NOMO-1 (cell line): ENCODE data around the gene DNAJB14.

Experiments
- DNase-seq, 2 experiments: peaks; one replicate each; lab custom pipeline; 2025; ENCODE audit not compliant: unreplicated experiment in 2 of 2; lab: John Stamatoyannopoulos, UW

The DNAJB14 gene

DNA sequence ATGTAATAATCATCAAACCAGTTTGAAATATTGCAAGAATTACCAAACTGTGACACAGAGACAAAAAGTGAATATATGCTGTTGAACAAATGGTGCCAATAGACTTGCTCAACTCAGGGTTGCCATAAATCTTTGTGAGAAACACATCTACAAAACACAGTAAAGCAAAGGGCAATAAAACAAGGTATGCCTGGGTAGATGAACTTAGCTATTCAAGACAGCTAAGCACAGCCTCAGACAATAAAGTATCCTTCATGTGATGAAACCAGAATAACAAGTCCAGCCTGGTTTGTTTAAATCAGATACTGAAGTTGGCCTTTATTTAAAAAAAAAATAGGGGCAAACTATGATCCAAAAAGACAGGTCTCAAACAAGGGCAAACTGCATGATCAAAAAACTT is 71.3 kb downstream of the DNAJB14 start:
- no peak for DNase-seq

DNA sequence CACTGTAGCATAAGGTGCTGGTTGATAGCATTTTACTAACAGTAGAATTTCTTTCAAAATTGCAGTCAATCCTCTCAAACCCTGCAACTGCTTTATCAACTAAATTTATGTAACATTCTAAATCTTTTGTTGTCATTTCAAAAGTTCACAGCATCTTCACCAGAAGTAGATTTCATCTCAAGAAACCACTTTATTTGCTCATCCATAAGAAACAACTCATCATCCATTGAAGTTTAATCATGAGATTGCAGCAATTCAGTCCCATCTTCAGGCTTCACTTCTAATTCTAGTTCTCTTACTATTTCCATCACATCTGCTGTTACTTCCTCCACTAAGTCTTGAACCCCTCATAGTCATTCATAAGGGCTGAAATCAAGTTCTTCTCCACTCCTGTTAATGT is 73.8 kb downstream of the DNAJB14 start:
- DNase-seq: no peak

DNA sequence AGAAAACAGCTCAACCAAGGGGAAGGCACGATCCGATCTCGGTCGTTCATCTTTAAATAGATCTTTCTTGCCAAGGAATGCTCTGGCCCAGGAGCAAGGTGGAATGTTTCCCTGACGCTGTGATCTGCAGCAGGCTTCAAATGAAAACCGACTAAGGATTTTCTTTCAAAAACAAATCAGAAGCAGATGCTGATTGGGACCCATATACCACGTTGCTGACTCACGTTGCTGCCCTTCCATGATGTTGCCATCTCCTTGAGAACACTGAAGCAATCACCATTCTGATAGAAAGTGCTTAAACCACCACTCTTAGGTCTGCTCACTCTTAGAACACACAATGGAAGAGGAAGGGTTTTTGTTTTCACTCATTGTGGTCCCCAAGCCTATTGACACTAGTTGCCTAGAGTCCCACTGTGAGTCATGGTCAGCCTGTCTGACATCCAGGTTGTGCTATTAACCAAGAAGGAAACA is 78.3 kb downstream of the DNAJB14 start:
- DNase-seq: no peak

- no peak for DNase-seq
Observed at GRCh38 chr4:99863804-99864203, 82.6 kb downstream of the DNAJB14 start.

GRCh38 chr4:99861120-99861905 is 85.1 kb downstream of the DNAJB14 start:
- DNase-seq: peak; percentile 20 to 40

DNA sequence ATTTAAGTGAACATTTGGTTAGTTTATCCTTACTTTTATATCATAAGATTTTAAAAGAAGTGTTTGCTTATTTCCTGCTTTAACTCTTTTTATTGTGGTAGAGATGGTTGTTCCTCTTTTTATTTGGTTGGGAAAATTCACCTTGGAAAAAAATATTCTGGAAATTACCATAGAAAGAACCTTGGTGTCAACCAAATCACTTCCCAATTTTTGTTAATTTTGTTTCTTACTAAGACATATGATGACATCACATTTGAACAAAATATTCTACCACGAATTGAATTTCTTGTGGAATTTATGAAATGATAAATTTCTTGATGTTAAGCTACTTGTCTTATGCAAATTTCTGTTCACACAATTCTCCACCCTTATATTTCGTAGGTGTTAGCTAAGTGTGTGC is 85.9 kb downstream of the DNAJB14 start:
- DNase-seq: no peak

DNA sequence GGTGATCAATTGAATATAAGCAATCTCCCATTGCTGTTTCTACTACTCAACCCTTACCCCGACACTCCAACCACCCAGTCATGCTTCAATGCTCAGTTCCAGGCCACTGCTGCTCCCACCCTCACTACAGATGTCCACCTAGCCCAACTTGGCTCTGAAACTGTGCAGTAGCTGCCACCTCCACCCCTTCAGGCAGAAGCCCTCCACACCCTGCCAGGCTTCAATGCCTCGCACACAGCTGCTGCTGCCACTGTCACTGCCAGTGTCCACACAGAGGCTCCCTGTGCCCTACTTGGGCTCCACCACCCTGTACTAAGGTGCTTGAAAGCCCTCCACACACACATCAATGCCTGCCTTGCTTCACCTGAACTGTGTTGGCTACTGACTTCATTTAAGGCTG is 86.8 kb downstream of the DNAJB14 start:
- DNase-seq: no peak

GRCh38 chr4:99857307-99857706 is 89.1 kb downstream of the DNAJB14 start:
- DNase-seq: peak; percentile 76 to 80

DNA sequence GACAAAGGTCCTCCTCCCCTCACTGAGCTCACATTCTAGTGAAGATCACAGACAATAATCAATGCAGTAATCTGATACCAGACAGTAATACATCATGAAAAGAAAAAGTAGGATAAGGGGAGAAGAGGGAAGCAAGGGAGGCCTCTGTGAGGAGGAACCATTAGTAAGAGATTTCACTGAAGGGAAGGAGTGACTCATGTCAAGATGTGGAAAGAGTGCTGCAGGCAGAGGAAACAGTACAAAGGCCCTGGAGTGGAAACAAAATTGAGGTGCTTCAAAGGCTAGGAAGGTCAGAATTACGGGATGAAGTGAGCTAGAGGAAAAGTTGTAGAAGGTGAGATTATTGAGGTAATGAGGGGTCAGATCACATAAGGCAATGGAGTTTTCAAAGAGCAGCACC is 90.3 kb downstream of the DNAJB14 start:
- DNase-seq: peak; percentile 49 to 83

DNA sequence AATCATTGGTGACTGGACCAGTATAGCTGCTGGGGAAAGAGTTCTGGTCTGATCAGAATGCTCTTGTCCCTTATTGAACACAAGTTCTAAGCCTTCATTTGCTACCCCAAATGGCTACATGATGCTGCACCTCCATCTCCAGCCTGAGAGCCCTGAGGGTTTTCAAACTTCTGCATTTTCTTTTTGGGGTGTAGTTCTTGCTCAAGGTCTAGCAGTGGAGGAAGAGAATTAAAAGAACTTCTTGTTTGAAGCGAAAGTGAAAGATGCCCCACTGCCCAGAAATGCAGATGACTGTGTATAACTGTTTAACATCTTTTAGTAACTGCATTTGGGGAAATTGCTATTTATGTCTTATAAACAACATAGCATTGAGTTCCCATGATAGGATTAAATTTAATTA is 90.7 kb downstream of the DNAJB14 start:
- DNase-seq: peak; percentile 81 to 95

DNA sequence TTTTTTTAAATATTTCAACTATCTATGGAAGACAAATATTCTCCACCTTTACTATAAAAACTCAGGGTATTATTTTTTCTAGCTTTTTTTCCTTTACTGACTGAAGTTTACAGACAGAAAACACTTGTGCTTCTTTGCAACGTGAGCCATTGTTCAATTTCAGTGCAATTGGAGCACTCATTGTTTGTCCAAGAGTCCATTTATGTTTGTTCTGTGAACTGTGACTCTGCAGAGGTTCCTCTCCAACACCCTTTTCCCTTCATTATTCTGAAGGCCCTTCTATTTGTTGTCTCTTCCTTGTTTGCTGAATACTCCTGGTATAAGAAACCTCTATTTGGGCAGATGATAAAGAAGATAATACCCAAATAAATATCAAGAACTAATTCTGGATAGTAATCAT is 92.4 kb downstream of the DNAJB14 start:
- DNase-seq: no peak

GRCh38 chr4:99853190-99853589 is 93.2 kb downstream of the DNAJB14 start:
- no peak for DNase-seq

DNA sequence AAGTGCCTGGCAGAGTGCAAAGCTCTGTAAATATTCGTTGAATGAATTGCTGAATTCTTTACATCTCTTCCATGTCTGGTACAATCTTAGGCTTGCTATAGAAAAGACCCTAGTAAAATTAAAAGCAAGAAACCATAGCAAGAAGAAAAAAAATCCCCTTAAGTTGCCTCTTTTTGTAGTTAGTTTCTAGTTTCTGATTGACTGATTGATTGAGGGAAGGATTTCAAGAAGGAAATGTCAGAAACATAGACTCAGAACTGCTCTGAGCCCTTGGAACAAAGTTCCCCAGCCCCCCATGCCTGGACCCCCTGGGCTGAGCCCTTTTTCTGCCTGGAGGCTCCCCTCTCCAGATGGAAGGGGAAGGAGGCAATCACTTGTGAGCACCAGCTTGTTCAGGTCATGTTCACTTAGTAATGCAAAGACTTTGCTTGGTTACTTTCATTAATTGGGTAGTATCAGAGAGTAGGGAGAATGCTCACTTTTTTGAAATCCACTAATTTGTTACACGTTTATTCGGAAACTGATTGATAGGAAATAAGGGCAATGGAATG is 94.1 kb downstream of the DNAJB14 start:
- no peak for DNase-seq

- DNase-seq: no peak
Observed at GRCh38 chr4:99848591-99849001, 97.8 kb downstream of the DNAJB14 start.

DNA sequence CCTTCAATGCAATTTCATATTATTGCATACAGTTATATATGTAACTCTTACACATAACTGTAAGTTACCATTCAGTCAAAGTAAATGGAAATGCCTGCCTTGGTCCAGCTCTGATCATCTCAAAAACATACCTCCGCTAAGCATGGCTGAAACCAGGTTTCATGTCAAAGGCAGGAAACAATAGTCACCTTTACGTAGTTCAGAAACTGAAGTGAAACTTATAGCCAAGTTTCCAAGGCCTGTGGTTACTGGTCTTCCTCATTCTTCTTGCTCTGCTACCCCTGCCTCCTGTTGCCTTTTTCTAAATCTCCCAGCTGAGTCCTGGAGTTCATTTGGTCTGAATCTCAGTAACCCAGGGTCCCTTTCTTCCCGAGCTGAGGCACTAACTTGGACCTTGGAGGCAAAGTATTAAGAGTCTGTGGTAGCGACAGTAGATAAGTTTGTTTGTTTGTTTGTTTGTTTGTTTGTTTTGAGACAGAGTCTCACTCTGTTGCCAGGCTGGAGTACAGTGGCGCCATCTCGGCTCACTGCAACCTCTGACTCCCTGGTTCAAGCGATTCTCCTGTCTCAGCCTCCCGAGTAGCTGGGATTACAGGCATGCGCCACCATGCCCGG is 98.9 kb downstream of the DNAJB14 start:
- DNase-seq: peak; percentile 52 to 87

GRCh38 chr4:99846891-99847290 is 99.5 kb downstream of the DNAJB14 start:
- no peak for DNase-seq
